Measurements from ENCODE around the gene GNA15. TPM values are rescaled to one million over a fixed set of nuclear protein-coding genes. Genes with fewer than 3 reads are reported as not detected.
"Not testable (repeated sequence)": the region's sequence is repeated elsewhere in the genome, so short reads cannot be mapped to it uniquely, and the experiment has no call there.

GNA15 gene
- polyA plus RNA-seq, 1 donor from 2014 or later = not detected

DNA sequence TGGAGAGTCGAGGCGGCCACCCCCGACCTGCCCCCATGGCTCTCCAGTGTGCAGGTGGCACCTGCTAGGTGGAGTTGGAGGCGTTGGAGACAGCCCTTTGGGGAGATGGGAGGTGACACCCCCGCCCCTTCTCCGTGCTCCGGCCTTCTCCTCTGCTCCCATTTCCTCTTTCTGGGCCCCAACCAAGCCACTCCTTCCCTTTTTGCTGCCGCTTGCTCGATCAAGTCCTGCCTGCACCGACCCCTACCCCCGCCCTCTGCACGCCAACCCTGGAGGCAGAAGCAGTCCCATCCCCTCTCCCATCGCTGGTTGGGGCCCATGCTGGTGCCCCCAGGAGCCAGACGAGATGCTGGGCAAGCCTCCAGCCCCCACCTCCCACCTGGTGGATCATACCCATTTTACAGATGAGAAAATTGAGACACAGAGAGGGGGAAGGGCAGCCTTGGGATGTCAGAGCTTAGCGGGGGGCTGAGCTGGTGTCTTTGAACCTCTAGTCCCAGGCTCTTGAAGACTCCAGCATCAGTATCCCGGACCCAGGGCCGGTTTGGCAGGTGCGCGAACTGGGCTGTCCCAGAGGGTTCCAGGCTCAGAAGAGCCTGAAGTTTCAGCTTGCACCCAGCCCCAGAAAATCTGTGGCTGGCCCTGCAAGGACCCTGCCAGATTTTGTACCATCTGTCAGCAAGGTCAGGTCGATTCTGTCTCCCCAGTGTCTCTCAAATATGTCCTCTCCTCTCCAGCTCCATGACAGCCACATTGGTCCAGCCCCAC is 10.3 kb downstream of the GNA15 start:
- Mint-ChIP-seq H3K4me1 (peaks cover 0 to 9% (median 7%) of the 10 kb centered on the region in 3 donors), H3K4me3 (no peak overlapping the region), H3K27ac (no peak overlapping the region), H3K36me3 (peaks cover 2% of the 10 kb centered on the region), H3K27me3 (peaks cover 8% of the 10 kb centered on the region), H3K9me3 (peaks cover 0 to 2% (median 0%) of the 10 kb centered on the region in 3 donors)

DNA sequence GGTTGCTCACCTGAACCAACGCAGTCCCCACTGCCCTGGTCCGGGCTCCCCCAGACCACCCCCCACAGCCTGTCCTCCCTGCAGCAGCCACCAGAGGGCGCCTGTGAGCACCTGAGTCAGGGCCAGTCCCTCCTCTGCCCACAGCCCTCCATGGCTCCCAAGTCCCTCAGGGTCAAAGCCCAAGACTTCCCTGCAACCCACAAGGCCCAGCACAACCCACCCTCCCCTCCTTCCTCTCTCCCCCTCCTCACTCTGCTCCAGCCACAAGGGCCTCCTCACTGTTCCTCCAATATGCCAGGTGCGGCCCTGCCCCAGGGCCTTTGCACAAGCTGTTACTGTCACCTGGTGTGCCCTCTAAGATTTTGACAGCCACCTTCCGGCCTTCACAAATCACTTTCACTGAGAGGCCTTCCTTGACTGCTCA is 10.9 kb downstream of the GNA15 start:
- Mint-ChIP-seq H3K27ac (no peak overlapping the region), H3K9me3 (peaks cover 0 to 2% (median 0%) of the 10 kb centered on the region in 3 donors), H3K4me3 (peak overlapping the region in 1 of 4 donors; percentile 63), H3K36me3 (peaks cover 2% of the 10 kb centered on the region), H3K4me1 (peaks cover 0 to 7% (median 6%) of the 10 kb centered on the region in 3 donors), H3K27me3 (peaks cover 8% of the 10 kb centered on the region)

DNA sequence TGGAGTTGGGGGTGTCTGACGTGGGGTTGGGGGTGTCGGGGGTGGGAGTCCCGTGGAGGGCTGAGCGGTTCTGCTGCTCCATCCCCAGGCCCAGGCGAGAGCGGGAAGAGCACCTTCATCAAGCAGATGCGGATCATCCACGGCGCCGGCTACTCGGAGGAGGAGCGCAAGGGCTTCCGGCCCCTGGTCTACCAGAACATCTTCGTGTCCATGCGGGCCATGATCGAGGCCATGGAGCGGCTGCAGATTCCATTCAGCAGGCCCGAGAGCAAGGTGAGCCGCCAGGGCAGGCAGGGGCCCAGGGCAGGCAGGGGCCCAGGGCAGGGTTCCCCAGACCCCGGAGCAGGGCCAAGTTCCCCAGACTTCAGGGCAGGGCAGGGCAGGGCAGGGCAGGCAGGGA is 12.7 kb downstream of the GNA15 start:
- Mint-ChIP-seq H3K27me3 (peaks cover 7% of the 10 kb centered on the region), H3K27ac (no peak overlapping the region), H3K36me3 (no peaks in the 10 kb centered on the region), H3K4me1 (peaks cover 0 to 7% (median 3%) of the 10 kb centered on the region in 3 donors), H3K9me3 (peaks cover 0 to 2% (median 0%) of the 10 kb centered on the region in 3 donors), H3K4me3 (no peak overlapping the region)

- H3K9me3 Mint-ChIP-seq = peaks cover 0 to 2% (median 0%) of the 10 kb centered on the region in 3 donors
- H3K36me3 Mint-ChIP-seq = no peaks in the 10 kb centered on the region
- peaks cover 0 to 7% (median 3%) of the 10 kb centered on the region in 3 donors for H3K4me1 Mint-ChIP-seq
- H3K27me3 Mint-ChIP-seq = peaks cover 7% of the 10 kb centered on the region
- H3K27ac Mint-ChIP-seq = no peak overlapping the region
- no peak overlapping the region for H3K4me3 Mint-ChIP-seq
Measured at GRCh38 chr19:3149089-3149488, 13.3 kb downstream of the GNA15 start.

GRCh38 chr19:3149526-3150505 is 14.0 kb downstream of the GNA15 start:
- Mint-ChIP-seq H3K27ac (peak overlapping the region in 1 of 3 donors; percentile 60), H3K4me3 (no peak overlapping the region), H3K36me3 (no peaks in the 10 kb centered on the region), H3K27me3 (peaks cover 7% of the 10 kb centered on the region), H3K9me3 (peaks cover 0 to 2% (median 0%) of the 10 kb centered on the region in 3 donors), H3K4me1 (peaks cover 0 to 7% (median 3%) of the 10 kb centered on the region in 3 donors)

GRCh38 chr19:3150739-3151329 is 15.0 kb downstream of the GNA15 start:
- Mint-ChIP-seq H3K27me3 (peaks cover 3% of the 10 kb centered on the region), H3K4me1 (peaks cover 0 to 9% (median 8%) of the 10 kb centered on the region in 3 donors), H3K27ac (no peak overlapping the region), H3K4me3 (no peak overlapping the region), H3K36me3 (no peaks in the 10 kb centered on the region), H3K9me3 (peaks cover 0 to 2% (median 0%) of the 10 kb centered on the region in 3 donors)

DNA sequence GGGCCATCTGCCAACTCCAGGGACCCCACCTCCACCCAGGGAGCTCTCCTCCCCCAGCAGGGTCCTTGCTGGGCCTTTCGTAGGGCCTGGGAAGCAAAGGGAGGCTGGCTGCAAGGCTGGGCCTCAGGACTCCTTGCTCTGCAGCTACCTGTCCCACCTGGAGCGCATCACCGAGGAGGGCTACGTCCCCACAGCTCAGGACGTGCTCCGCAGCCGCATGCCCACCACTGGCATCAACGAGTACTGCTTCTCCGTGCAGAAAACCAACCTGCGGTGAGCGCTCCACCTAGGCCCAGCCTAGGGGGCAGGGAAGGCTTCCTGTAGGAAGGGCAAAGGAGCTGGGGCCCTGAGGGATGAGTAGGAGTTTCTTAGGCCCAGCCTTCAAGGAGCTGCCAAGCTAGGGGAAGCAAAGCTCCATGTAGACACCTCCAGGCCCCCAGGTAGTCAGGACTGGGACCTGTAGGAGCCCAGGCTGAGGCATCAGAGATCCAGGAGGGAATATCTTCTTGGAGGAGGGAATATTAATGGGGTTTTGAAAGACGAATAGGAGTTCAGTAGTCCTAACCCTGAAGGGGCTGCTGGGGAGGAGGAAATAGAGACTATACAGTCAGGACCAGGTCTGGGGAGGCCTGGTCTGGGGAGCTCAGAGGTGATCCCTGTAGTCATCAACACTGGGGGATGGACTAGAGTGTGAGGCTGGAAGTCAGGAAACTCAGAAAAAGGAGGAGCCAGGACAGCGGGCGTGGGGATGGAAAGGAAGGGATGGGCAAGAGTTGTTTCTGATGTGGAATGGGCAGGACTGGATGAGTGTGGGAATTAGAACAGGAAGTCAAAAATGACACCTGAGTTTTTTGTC is 16.0 kb downstream of the GNA15 start:
- Mint-ChIP-seq H3K27me3 (no peaks in the 10 kb centered on the region), H3K4me3 (no peak overlapping the region), H3K36me3 (no peaks in the 10 kb centered on the region), H3K4me1 (peaks cover 0 to 8% (median 6%) of the 10 kb centered on the region in 3 donors), H3K27ac (no peak overlapping the region), H3K9me3 (peaks cover 0 to 3% (median 0%) of the 10 kb centered on the region in 3 donors)

DNA sequence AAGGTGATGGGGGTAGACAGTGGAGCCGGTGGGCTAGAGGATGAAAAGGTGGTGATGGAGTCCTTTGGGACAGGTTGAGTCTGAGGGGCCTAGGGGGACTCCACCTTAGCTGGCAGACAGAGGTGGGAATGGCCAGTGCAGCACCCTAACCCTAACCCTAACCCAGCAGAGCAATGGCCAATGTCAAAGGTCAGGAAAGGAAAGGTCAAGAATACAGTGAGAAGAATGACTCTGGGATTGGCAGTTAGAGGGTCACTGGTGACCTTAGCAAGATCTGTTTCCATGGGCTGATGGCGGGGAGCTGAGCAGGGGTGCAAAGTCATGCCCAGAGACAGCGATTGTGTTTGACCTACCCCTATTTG is 16.6 kb downstream of the GNA15 start:
- no peak overlapping the region for H3K27ac Mint-ChIP-seq
- H3K9me3 Mint-ChIP-seq = peaks cover 0 to 2% (median 0%) of the 10 kb centered on the region in 3 donors
- no peaks in the 10 kb centered on the region for H3K27me3 Mint-ChIP-seq
- H3K36me3 Mint-ChIP-seq = no peaks in the 10 kb centered on the region
- no peak overlapping the region for H3K4me3 Mint-ChIP-seq
- peaks cover 0 to 8% (median 6%) of the 10 kb centered on the region in 3 donors for H3K4me1 Mint-ChIP-seq

DNA sequence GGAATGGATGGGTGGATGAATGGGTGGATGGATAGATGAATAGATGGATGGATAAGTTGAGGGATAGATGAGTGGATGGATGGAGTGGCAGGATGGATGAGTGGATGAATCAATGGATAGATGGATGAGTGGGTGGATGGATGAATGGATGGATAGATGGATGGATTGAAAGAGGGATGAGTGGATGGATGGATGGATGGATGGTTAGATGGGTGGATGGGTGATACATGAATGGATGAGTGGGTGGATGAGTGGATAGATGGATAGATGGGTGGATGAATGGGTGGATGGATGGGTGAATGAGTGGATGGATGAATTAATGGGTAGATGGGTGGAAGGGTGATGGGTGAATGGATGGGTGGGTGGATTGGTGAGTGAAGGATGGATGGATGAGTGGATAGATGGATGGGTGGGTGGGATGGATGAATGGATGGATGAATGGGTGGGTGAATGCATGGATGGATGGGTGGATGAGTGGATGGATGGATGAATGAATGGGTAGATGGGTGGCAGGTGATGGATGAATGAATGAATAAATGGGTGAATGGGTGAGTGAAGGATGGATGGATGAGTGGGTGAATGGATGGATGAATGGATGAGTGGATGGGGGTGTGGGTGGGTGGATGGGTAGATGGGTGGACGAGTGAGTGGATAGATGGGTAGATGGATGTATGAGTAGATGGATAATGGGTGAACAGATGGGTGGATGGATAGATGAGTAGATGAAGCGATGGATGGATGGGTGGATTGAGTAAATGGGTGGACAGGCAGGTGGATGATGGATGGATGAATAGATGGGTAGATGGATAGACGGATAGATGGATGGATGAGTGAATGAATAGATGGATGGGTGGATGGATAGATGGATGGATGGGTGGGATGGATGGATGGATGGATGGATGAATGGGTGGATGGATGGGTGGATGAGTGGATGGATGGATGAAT is 17.7 kb downstream of the GNA15 start:
- H3K4me3 Mint-ChIP-seq = no peak overlapping the region
- H3K9me3 Mint-ChIP-seq = peaks cover 0 to 2% (median 0%) of the 10 kb centered on the region in 3 donors
- no peak overlapping the region for H3K27ac Mint-ChIP-seq
- H3K36me3 Mint-ChIP-seq = no peaks in the 10 kb centered on the region
- H3K4me1 Mint-ChIP-seq = peaks cover 0 to 8% (median 6%) of the 10 kb centered on the region in 3 donors
- no peaks in the 10 kb centered on the region for H3K27me3 Mint-ChIP-seq

DNA sequence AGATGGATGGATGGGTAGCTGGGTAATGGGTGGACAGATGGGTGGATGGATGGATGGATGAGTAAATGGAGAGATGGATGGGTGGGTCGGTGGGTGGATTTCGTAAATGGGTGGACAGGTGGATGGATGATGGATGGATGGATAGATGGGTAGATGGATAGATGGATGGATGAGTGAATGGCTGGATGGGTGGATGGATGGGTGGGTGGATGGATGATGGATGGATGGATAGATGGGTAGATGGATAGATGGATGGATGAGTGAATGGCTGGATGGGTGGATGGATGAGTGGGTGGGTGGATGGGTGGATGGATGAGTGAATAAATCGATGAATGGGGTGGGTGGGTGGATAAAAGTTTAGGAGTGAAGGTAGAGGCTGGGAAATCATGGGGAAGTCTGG is 18.6 kb downstream of the GNA15 start:
- H3K4me3 Mint-ChIP-seq, H3K9me3 Mint-ChIP-seq: not testable (repeated sequence)
- H3K27ac Mint-ChIP-seq = peak overlapping the region in 1 of 3 donors; percentile 19

DNA sequence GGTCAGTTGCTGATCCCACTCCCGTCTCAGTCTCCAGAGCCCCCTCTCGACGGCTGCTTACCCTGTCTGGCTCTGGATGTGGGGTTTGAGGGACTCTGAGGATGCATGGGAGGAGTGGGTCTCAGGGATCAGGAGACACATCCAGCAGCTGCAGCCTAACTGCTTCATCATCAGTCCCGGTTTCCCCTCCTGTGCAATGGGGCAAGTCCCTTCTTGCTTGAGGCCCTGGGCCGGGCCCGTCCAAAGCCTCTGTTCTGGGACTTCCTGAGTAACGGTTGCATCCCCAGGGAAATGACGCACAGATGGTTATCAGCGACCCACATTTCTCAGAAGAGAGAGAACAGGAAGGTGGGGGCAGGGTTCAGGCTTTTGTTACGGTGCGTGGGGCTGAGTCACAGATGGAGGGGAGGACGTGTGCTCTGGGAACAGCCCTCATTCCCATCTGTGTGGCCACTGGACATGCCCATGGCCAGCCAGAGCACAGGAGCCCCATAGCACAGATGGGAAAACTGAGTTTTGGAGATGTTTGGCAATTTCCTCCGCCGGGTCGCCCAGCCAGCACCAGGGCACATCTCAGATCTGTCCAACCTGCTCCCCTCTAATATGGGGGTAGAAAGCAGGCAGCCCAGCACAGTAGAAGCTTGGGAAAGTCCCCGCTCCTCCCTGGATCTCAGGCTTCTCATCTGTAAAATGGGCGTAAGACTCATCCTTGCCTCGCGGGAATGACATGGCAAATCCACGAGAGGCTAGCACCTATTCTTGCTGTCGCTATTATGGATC is 19.3 kb downstream of the GNA15 start:
- peak overlapping the region in 2 of 3 donors; percentile 19 to 59 for H3K27ac Mint-ChIP-seq

More for the DNA sequence above, 18.6 kb downstream of the GNA15 start:
- not testable (repeated sequence) for H3K27me3 Mint-ChIP-seq, H3K4me1 Mint-ChIP-seq, H3K36me3 Mint-ChIP-seq

DNA sequence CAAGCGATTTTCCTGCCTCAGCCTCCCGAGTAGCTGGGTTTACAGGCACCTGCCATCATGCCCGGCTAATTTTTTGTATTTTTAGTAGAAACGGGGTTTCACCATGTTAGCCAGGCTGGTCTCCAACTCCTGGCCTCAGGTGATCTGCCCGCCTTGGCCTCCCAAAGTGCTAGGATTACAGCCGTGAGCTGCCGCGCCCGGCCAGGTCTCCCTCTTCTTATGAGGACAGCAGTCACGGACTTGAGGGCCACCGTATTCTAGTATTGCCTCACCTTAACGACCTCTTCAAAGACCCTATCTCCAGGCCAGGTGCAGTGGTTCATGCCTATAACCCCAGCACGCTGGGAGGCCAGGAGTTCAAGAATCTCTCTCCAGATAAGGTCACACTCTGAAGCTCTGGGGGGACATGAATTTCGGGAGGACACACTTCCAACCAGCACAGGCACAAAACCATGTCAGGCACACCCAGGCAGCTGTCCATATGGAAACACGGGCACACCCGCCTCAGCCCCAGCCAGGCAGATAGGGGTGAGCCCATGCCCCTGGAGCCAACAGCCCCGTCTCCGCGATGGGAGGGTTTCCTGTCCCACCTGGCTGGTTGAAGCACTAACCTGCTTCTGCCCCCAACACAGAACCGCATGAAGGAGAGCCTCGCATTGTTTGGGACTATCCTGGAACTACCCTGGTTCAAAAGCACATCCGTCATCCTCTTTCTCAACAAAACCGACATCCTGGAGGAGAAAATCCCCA is 21.4 kb downstream of the GNA15 start:
- Mint-ChIP-seq H3K27ac (peak overlapping the region in 1 of 3 donors; percentile 62), H3K27me3 (no peaks in the 10 kb centered on the region), H3K9me3 (peaks cover 0 to 3% (median 2%) of the 10 kb centered on the region in 3 donors), H3K36me3 (no peaks in the 10 kb centered on the region), H3K4me1 (peaks cover 0 to 8% (median 5%) of the 10 kb centered on the region in 3 donors), H3K4me3 (no peak overlapping the region)

More for the DNA sequence above, 19.3 kb downstream of the GNA15 start:
- Mint-ChIP-seq H3K36me3 (no peaks in the 10 kb centered on the region), H3K27me3 (no peaks in the 10 kb centered on the region), H3K4me1 (peaks cover 0 to 8% (median 5%) of the 10 kb centered on the region in 3 donors), H3K9me3 (peaks cover 0 to 2% (median under 1%) of the 10 kb centered on the region in 3 donors), H3K4me3 (peak overlapping the region in 3 of 4 donors; percentile 41 to 81 (median 46))
